ENCODE measurements around the gene SREBF1.

The SREBF1 gene

DNA sequence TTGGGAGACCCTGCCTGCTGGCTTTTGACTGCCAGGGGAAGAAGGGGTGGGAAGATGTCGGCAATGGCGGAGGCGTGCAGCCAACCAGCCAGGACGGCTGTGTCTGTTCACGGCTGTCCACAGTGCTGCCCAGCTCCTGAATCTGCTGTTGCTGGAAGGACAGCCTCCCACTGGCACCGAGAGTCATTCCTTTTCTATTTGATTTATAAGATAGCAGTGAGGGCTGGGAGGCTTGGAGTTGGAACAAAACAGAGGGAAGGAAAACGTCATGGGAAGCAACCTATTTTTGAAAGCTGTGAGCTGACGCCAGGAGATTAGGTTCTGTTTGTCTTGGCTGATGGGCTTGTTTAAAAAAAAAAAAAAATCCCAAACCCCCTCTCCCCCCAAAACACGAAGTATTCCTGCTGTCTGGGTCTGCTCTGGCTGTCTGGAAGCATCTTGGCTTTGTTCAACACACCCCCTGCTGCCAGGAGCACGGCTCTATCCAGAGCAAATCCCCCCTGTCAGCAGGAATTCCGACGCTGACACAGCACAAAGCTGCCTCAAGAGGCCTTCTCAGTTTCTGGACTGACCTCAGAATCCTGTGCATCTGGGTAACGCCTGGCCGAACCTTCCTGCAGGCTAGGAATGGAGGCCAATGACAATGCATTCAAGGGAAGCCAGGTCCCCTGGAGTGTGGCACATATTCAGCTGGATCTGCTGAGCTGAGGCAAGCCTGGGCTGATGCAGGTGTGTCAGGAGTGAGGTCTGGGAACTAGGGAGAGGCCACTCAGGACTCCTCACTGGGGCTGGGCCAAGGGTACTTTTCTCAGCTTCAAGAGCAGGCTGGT is 41.0 kb upstream of the SREBF1 start:
- H3K36me3 ChIP-seq (ENCODE audit: control insufficient read depth in 4 of 4, insufficient read depth in 4 of 4, low read length in 3 of 4): peaks cover 6 to 58% (median 26%) of the 10 kb centered on the region in 4 experiments
- peaks cover 0 to 2% (median 0%) of the 10 kb centered on the region in 4 experiments for H3K4me1 ChIP-seq (ENCODE audit: control extremely low read depth in 1 of 4, control insufficient read depth in 4 of 4, insufficient read depth in 4 of 4, low read length in 3 of 4)
- no peak overlapping the region for H3K27ac ChIP-seq (ENCODE audit: insufficient read depth in 1 of 2, low read depth in 1 of 2, low read length in 2 of 2, poor library complexity in 1 of 2, severe bottlenecking in 2 of 2)
- DNase-seq: no peak
- H3K27me3 ChIP-seq (replicated peaks in 2 of 5; ENCODE audit: control insufficient read depth in 4 of 5, insufficient read depth in 5 of 5, low read length in 4 of 5): no peaks in the 10 kb centered on the region
- ChIA-PET CTCF (no interaction called here), POLR2A (interaction anchor here (0.7 kb wide), 1 partner anchor 15 kb away, joined by 4 read pairs; no protein-coding TSS in a partner anchor)
- no peaks in the 10 kb centered on the region for H3K9me3 ChIP-seq (ENCODE audit: control extremely low read depth in 1 of 5, control insufficient read depth in 4 of 5, insufficient read depth in 2 of 5, low read depth in 1 of 5, low read length in 4 of 5)
- WGBS (ENCODE audit: insufficient coverage): 96% methylated on average over 11 of the region's 14 CpGs
- no peak overlapping the region for H3K4me3 ChIP-seq (ENCODE audit: control insufficient read depth in 1 of 7, extremely low read depth in 1 of 7, insufficient read depth in 4 of 7, low read depth in 2 of 7, low read length in 6 of 7)

DNA sequence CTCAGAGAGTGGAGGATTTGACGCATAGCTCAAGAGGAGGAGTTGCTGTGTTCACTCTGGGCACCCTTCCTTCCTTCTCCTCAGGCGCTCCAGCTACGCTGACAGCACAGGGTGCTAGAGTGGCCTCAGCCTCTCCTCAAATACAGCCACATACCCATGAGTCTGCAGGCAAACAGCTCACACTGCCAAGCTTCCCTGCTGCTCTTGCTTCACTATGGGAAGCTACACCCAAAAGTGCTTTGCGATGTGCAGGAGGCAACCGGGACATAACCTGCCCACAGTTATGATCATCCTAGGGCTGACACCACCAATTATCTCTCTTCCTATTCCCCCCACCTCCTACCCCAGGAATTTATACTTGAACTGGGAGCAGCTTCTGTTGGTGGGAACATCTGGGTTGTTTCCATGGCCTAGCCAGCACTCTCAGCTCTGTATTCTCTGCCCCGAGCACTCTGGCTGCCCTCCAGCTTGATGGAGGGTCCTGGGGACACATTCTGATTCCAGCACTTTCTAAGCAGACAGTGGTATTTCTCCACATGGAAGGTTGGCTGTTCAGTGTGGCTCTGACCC is 40.3 kb upstream of the SREBF1 start:
- Histone ChIP-seq H3K4me1 (ENCODE audit: control extremely low read depth in 1 of 4, control insufficient read depth in 4 of 4, insufficient read depth in 4 of 4, low read length in 3 of 4) (peaks cover 0 to 3% (median 0%) of the 10 kb centered on the region in 4 experiments), H3K27ac (ENCODE audit: insufficient read depth in 1 of 2, low read depth in 1 of 2, low read length in 2 of 2, poor library complexity in 1 of 2, severe bottlenecking in 2 of 2) (no peak overlapping the region), H3K27me3 (replicated peaks in 2 of 5; ENCODE audit: control insufficient read depth in 4 of 5, insufficient read depth in 5 of 5, low read length in 4 of 5) (no peaks in the 10 kb centered on the region), H3K4me3 (ENCODE audit: control insufficient read depth in 1 of 7, extremely low read depth in 1 of 7, insufficient read depth in 4 of 7, low read depth in 2 of 7, low read length in 6 of 7) (no peak overlapping the region), H3K36me3 (ENCODE audit: control insufficient read depth in 4 of 4, insufficient read depth in 4 of 4, low read length in 3 of 4) (peaks cover 4 to 52% (median 26%) of the 10 kb centered on the region in 4 experiments), H3K9me3 (ENCODE audit: control extremely low read depth in 1 of 5, control insufficient read depth in 4 of 5, insufficient read depth in 2 of 5, low read depth in 1 of 5, low read length in 4 of 5) (no peaks in the 10 kb centered on the region)
- WGBS (ENCODE audit: insufficient coverage): 100% methylated on average over 3 of the region's 6 CpGs
- POLR2A ChIA-PET: interaction anchor here (0.7 kb wide), 1 partner anchor 15 kb away, joined by 4 read pairs; no protein-coding TSS in a partner anchor
- no peak for DNase-seq
- CTCF ChIA-PET: interaction anchor here (0.9 to 1.5 kb wide), 2 partner anchors 15 to 65 kb away, joined by 3 to 6 read pairs; no protein-coding TSS in a partner anchor

DNA sequence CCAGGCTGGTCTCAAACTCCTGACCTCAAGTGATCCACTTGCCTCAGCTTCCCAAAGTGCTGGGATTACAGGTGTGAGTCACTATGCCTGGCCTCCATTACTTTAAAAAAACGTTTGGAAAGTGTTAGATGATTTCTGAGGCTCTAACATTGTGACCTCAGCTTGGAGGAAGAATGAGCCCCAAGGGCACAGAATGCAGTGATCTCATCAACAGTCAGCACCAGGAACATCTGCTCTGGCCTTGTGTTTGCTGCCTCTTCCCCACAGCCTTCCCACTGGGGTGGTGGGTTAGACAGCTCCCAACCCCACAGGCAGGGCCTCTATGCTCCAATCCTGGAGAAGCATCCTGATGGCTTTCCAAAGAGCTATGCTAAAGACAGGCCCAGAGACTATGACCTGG is 37.7 kb upstream of the SREBF1 start:
- DNase-seq: no peak
- H3K27me3 ChIP-seq (replicated peaks in 2 of 5; ENCODE audit: control insufficient read depth in 4 of 5, insufficient read depth in 5 of 5, low read length in 4 of 5): no peaks in the 10 kb centered on the region
- 100% methylated on average over 1 of the region's 1 CpG for WGBS (ENCODE audit: insufficient coverage)
- no peak overlapping the region for H3K27ac ChIP-seq (ENCODE audit: insufficient read depth in 1 of 2, low read depth in 1 of 2, low read length in 2 of 2, poor library complexity in 1 of 2, severe bottlenecking in 2 of 2)
- H3K9me3 ChIP-seq (ENCODE audit: control extremely low read depth in 1 of 5, control insufficient read depth in 4 of 5, insufficient read depth in 2 of 5, low read depth in 1 of 5, low read length in 4 of 5): no peaks in the 10 kb centered on the region
- ChIA-PET CTCF (interaction anchor here (0.7 to 0.9 kb wide), 3 partner anchors 14 to 59 kb away, joined by 3 to 4 read pairs (median 4); no protein-coding TSS in a partner anchor), POLR2A (no interaction called here)
- H3K36me3 ChIP-seq (ENCODE audit: control insufficient read depth in 4 of 4, insufficient read depth in 4 of 4, low read length in 3 of 4): peaks cover 4 to 38% (median 22%) of the 10 kb centered on the region in 4 experiments
- H3K4me1 ChIP-seq (ENCODE audit: control extremely low read depth in 1 of 4, control insufficient read depth in 4 of 4, insufficient read depth in 4 of 4, low read length in 3 of 4): peaks cover 0 to 14% (median 4%) of the 10 kb centered on the region in 4 experiments
- no peak overlapping the region for H3K4me3 ChIP-seq (ENCODE audit: control insufficient read depth in 1 of 7, extremely low read depth in 1 of 7, insufficient read depth in 4 of 7, low read depth in 2 of 7, low read length in 6 of 7)

DNA sequence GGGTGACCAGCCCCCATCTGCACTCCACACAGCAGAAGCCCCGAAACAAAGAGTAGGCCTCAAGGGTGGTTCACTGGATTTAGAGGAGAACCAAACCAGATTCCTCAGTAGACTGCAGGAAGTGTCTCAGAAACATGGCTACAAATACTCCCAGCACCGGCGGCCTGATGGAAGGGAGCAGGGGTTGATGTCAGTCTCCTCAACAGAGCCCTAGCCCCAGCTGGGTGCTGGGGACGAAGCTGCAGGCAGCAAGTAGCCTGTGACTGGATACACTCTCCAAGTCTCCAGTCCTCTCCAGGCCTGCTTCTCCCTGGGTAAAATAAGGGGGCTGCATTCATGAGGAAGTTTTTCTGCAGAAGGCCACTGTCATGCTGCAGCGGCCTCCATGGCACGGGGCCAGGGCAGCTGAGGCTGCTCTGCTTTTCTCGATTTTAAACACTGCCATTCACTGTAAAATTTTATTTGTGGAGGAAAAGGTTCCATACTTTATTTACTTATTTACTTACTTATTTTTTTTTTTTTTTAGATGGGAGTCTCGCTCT is 36.7 kb upstream of the SREBF1 start:
- H3K27me3 ChIP-seq (replicated peaks in 2 of 5; ENCODE audit: control insufficient read depth in 4 of 5, insufficient read depth in 5 of 5, low read length in 4 of 5): no peaks in the 10 kb centered on the region
- no peak overlapping the region for H3K27ac ChIP-seq (ENCODE audit: insufficient read depth in 1 of 2, low read depth in 1 of 2, low read length in 2 of 2, poor library complexity in 1 of 2, severe bottlenecking in 2 of 2)
- H3K9me3 ChIP-seq (ENCODE audit: control extremely low read depth in 1 of 5, control insufficient read depth in 4 of 5, insufficient read depth in 2 of 5, low read depth in 1 of 5, low read length in 4 of 5): no peaks in the 10 kb centered on the region
- no peak for DNase-seq
- H3K4me3 ChIP-seq (ENCODE audit: control insufficient read depth in 1 of 7, extremely low read depth in 1 of 7, insufficient read depth in 4 of 7, low read depth in 2 of 7, low read length in 6 of 7): no peak overlapping the region
- peaks cover 0 to 14% (median 4%) of the 10 kb centered on the region in 4 experiments for H3K4me1 ChIP-seq (ENCODE audit: control extremely low read depth in 1 of 4, control insufficient read depth in 4 of 4, insufficient read depth in 4 of 4, low read length in 3 of 4)
- ChIA-PET CTCF (interaction anchor here (0.9 kb wide), 1 partner anchor 15 kb away, joined by 4 read pairs; no protein-coding TSS in a partner anchor), POLR2A (interaction anchor here (0.6 kb wide), 1 partner anchor 16 kb away, joined by 3 read pairs; no protein-coding TSS in a partner anchor)
- WGBS (ENCODE audit: insufficient coverage): 100% methylated on average over 3 of the region's 8 CpGs
- peaks cover 3 to 32% (median 20%) of the 10 kb centered on the region in 4 experiments for H3K36me3 ChIP-seq (ENCODE audit: control insufficient read depth in 4 of 4, insufficient read depth in 4 of 4, low read length in 3 of 4)

DNA sequence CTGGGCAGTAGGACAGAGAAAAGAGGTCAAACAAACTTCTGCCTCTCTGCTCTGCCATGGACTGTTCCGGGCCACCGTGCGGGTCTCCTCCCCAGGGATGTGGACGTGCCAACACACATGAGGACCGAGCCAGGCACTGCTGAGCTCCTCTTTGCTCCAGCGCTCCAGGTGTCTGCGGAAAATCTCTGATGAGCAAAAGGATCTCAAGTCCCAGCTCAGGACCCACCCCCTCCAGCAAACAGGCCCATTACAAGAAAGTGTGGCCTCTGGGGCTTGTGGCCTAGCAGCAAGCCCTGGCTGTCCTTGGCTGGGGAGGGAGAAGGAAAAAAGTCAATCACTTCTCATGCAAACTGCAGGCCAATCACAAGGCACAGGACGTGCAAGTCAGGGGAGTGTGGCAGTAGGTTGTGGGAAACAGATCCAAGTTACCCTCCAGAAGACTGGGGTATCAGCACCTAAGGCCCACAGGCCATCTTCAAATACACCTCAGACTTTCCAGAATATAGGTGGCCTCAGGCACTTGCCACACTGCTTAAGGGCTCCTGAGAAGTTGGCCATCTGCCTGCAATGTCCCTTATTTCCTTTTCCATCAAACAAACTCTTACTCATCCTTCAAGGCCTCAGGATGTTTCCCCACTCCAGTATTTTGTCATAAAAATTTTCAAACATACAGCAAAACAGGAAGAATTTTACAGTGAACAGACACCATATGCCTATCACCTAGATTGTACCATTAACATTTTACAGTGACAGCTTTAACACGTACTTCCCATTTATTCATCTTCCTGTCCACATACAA is 36.0 kb upstream of the SREBF1 start:
- no peak for DNase-seq
- Histone ChIP-seq H3K36me3 (ENCODE audit: control insufficient read depth in 4 of 4, insufficient read depth in 4 of 4, low read length in 3 of 4) (peaks cover 0 to 30% (median 21%) of the 10 kb centered on the region in 4 experiments), H3K27ac (ENCODE audit: insufficient read depth in 1 of 2, low read depth in 1 of 2, low read length in 2 of 2, poor library complexity in 1 of 2, severe bottlenecking in 2 of 2) (no peak overlapping the region), H3K9me3 (ENCODE audit: control extremely low read depth in 1 of 5, control insufficient read depth in 4 of 5, insufficient read depth in 2 of 5, low read depth in 1 of 5, low read length in 4 of 5) (no peaks in the 10 kb centered on the region), H3K4me3 (ENCODE audit: control insufficient read depth in 1 of 7, extremely low read depth in 1 of 7, insufficient read depth in 4 of 7, low read depth in 2 of 7, low read length in 6 of 7) (no peak overlapping the region), H3K27me3 (replicated peaks in 2 of 5; ENCODE audit: control insufficient read depth in 4 of 5, insufficient read depth in 5 of 5, low read length in 4 of 5) (no peaks in the 10 kb centered on the region), H3K4me1 (ENCODE audit: control extremely low read depth in 1 of 4, control insufficient read depth in 4 of 4, insufficient read depth in 4 of 4, low read length in 3 of 4) (peaks cover 0 to 14% (median 4%) of the 10 kb centered on the region in 4 experiments)
- ChIA-PET CTCF (no interaction called here), POLR2A (no interaction called here)
- 95% methylated on average over 8 of the region's 9 CpGs for WGBS (ENCODE audit: insufficient coverage)

GRCh38 chr17:17871913-17872312 is 35.1 kb upstream of the SREBF1 start:
- Histone ChIP-seq H3K27ac (ENCODE audit: insufficient read depth in 1 of 2, low read depth in 1 of 2, low read length in 2 of 2, poor library complexity in 1 of 2, severe bottlenecking in 2 of 2) (no peak overlapping the region), H3K36me3 (ENCODE audit: control insufficient read depth in 4 of 4, insufficient read depth in 4 of 4, low read length in 3 of 4) (peaks cover 0 to 28% (median 17%) of the 10 kb centered on the region in 4 experiments), H3K27me3 (replicated peaks in 2 of 5; ENCODE audit: control insufficient read depth in 4 of 5, insufficient read depth in 5 of 5, low read length in 4 of 5) (no peaks in the 10 kb centered on the region), H3K9me3 (ENCODE audit: control extremely low read depth in 1 of 5, control insufficient read depth in 4 of 5, insufficient read depth in 2 of 5, low read depth in 1 of 5, low read length in 4 of 5) (no peaks in the 10 kb centered on the region), H3K4me3 (ENCODE audit: control insufficient read depth in 1 of 7, extremely low read depth in 1 of 7, insufficient read depth in 4 of 7, low read depth in 2 of 7, low read length in 6 of 7) (no peak overlapping the region), H3K4me1 (ENCODE audit: control extremely low read depth in 1 of 4, control insufficient read depth in 4 of 4, insufficient read depth in 4 of 4, low read length in 3 of 4) (peaks cover 0 to 14% (median 4%) of the 10 kb centered on the region in 4 experiments)
- DNase-seq: no peak
- POLR2A ChIA-PET: no interaction called here
- WGBS (ENCODE audit: insufficient coverage): no CpG with 5 or more reads among the region's 3 CpGs
- CTCF ChIA-PET: interaction anchor here (2.0 kb wide), 1 partner anchor 30 kb away, joined by 4 read pairs; no protein-coding TSS in a partner anchor

All from common myeloid progenitor, CD34-positive (primary cell).